B cell (primary cell): ENCODE measurements around the gene NPAS2. TPM values are rescaled to one million over a fixed set of nuclear protein-coding genes. Genes with fewer than 3 reads are reported as not detected.

Experiments used
- ATAC-seq: fragments of 200-7000 bp; cut with Tn5 transposase; one replicate; pipeline ENCODE4 v1.10.0; 2021; ENCODE audit warnings: low read depth, mild to moderate bottlenecking, moderate number of reproducible peaks, moderate library complexity
- CTCF ChIA-PET: fragments of 350-600 bp; sonication (Branson Sonifier 250); formaldehyde crosslinking; loops from one replicate; lab custom pipeline; 2021; ENCODE audit warnings: antibody characterized with exemption, inconsistent platforms; lab: Charles Lee
- POLR2A ChIA-PET: fragments of 350-600 bp; sonication (Branson Sonifier 250); formaldehyde crosslinking; loops from one replicate; lab custom pipeline; 2021; ENCODE audit warnings: antibody characterized with exemption; lab: Charles Lee
- DNase-seq: peaks from one replicate; pipeline ENCODE4 v3.0.0; 2013
- H2AFZ ChIP-seq: 2 replicates; pipeline ENCODE4 v1.6.1; 2012; ENCODE audit warnings: mild to moderate bottlenecking, low read depth, low read length; ENCODE audit not compliant: insufficient read depth, poor library complexity, severe bottlenecking
- H3K27ac ChIP-seq, 2 donors: 1 replicate in 1 of 2; 2 replicates in 1 of 2; pipeline ENCODE4 v1.5.1; 2012 to 2013; ENCODE audit warnings: low read length in 2 of 2, mild to moderate bottlenecking in 2 of 2, moderate library complexity in 1 of 2
- H3K27me3 ChIP-seq, 4 experiments: fragments of 200-600 bp in 1 of 4; sonication (generic) in 1 of 4; replicated peaks in 1 of 4; 1 replicate in 2 of 4; 2 replicates in 2 of 4; pipeline versions ENCODE4 v1.6.1 to v1.7.0; 2013 to 2016; ENCODE audit warnings: low read length in 3 of 4, mild to moderate bottlenecking in 2 of 4, mixed read lengths in 1 of 4, moderate library complexity in 1 of 4; ENCODE audit not compliant: insufficient read depth in 4 of 4, control insufficient read depth in 3 of 4; ENCODE audit errors: control extremely low read depth in 1 of 4
- H3K36me3 ChIP-seq, 2 experiments: replicated peaks in 1 of 2; 1 replicate in 1 of 2; 2 replicates in 1 of 2; pipeline versions ENCODE4 v1.6.1 to v1.7.1; 2013; ENCODE audit warnings: low read length in 1 of 2; ENCODE audit not compliant: insufficient read depth in 2 of 2, control insufficient read depth in 1 of 2; ENCODE audit errors: control extremely low read depth in 1 of 2, extremely low read depth in 1 of 2
- H3K4me1 ChIP-seq, 2 donors: fragments of 200-600 bp in 1 of 2; sonication (generic) in 1 of 2; 1 replicate in 1 of 2; 2 replicates in 1 of 2; pipeline versions ENCODE4 v1.5.1 to v1.6.1; 2013 to 2017; ENCODE audit warnings: low read length in 2 of 2; ENCODE audit not compliant: control insufficient read depth in 2 of 2, insufficient read depth in 2 of 2
- H3K4me2 ChIP-seq: replicated peaks from 2 replicates; pipeline ENCODE3; 2012; ENCODE audit warnings: mild to moderate bottlenecking, low read depth, low read length; ENCODE audit not compliant: poor library complexity, severe bottlenecking
- H3K4me3 ChIP-seq, 5 experiments: fragments of 200-600 bp in 1 of 5; sonication (generic) in 1 of 5; 1 replicate in 3 of 5; 2 replicates in 2 of 5; pipeline versions ENCODE4 v1.5.1 to v1.7.0; 2011 to 2016; ENCODE audit warnings: low read length in 4 of 5, mild to moderate bottlenecking in 4 of 5, low read depth in 2 of 5, control low read depth in 1 of 5, moderate library complexity in 1 of 5; ENCODE audit not compliant: insufficient read depth in 1 of 5; ENCODE audit errors: control extremely low read depth in 1 of 5, extremely low read depth in 1 of 5
- H3K79me2 ChIP-seq: fragments of 200-600 bp; sonication (generic); one replicate; pipeline ENCODE4 v1.6.0; 2016; ENCODE audit warnings: low read length; ENCODE audit not compliant: control insufficient read depth, insufficient read depth
- H3K9ac ChIP-seq: fragments of 200-600 bp; sonication (generic); 2 replicates; pipeline ENCODE4 v1.6.1; 2017; ENCODE audit warnings: mild to moderate bottlenecking, low read length, moderate library complexity
- H3K9me3 ChIP-seq, 3 donors: one replicate each; pipeline versions ENCODE4 v1.6.1 to v1.7.1; 2013; ENCODE audit warnings: low read length in 2 of 3; ENCODE audit not compliant: control insufficient read depth in 2 of 3, insufficient read depth in 1 of 3; ENCODE audit errors: control extremely low read depth in 1 of 3
- H4K20me1 ChIP-seq: 2 replicates; pipeline ENCODE4 v1.6.0; 2012; ENCODE audit warnings: mild to moderate bottlenecking, low read length; ENCODE audit not compliant: insufficient read depth, control insufficient read depth, poor library complexity, severe bottlenecking
- H3K27ac Mint-ChIP-seq: one replicate; pipeline ENCODE4 v1.8.0; 2021; ENCODE audit warnings: mixed read lengths
- H3K27me3 Mint-ChIP-seq: one replicate; pipeline ENCODE4 v1.8.0; 2021; ENCODE audit warnings: mixed read lengths
- H3K4me1 Mint-ChIP-seq: one replicate; pipeline ENCODE4 v1.8.0; 2021; ENCODE audit warnings: mixed read lengths
- H3K4me3 Mint-ChIP-seq: one replicate; pipeline ENCODE4 v1.8.0; 2021; ENCODE audit warnings: mixed read lengths
- H3K9me3 Mint-ChIP-seq: one replicate; pipeline ENCODE4 v1.8.0; 2022; ENCODE audit warnings: mixed read lengths; ENCODE audit not compliant: insufficient read depth
- EZH2 ChIP-seq: IDR thresholded peaks from 2 replicates; pipeline ENCODE4 v1.6.1; 2012; ENCODE audit warnings: borderline replicate concordance, low read depth, mild to moderate bottlenecking, moderate library complexity, low read length; ENCODE audit not compliant: insufficient read depth, poor library complexity, severe bottlenecking
- WGBS: methylation state at CpG from one replicate; pipeline ENCODE4 v1.1.5; 2013; ENCODE audit warnings: missing lambda C conversion rate; ENCODE audit not compliant: insufficient coverage; 5-methylcytosine and 5-hydroxymethylcytosine counted together
- intact Hi-C: fragments of 100-400 bp; cut with micrococcal nuclease; formaldehyde crosslinking; loops from one replicate; pipeline ENCODE4 v1.10.0; 2022
- polyA plus RNA-seq: library from polyadenylated mRNA; depleted of rRNA; stranded (reverse); fragments of >200 nt; gene quantifications from 2 replicates; pipeline ENCODE4 v1.2.3, GENCODE V29; 2012
- total RNA-seq, 2 donors: library from RNA; stranded (reverse); fragments of 120-200 nt in 1 of 2; gene quantifications; 1 replicate in 1 of 2; 2 replicates in 1 of 2; pipeline versions ENCODE4 v1.2.3 to v1.2.4, GENCODE V29; 2013 to 2022
- TF ChIP-seq, protein P1 (sequence below): fragments of 200-600 bp; IDR thresholded peaks from one replicate; pipeline ENCODE4 v1.8.0; 2022; ENCODE audit warnings: antibody characterized with exemption, mild to moderate bottlenecking

NPAS2 gene
- total and polyA plus RNA-seq, 2 donors (not counting 1 experiment from before 2014, with no cell fraction given), result not detected

DNA sequence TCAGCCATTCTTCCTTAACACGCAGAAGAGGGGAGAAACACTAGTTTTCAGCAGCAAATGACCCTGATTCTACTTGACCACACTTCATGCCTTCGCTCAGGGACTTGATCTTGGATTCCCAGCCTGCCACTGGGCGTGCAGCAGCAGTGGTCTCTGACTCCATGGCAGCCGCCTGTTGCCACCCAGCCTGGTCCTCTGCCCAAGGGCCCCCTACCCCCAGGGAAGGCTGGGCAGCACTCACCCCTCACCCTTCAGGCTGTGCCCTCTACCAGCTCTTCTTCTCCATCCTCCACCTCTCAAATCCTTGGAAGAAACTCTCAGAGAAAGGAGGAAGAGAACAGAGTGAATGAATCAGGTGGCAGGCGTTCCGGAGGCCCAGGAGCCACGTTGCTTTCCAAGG is 150.1 kb downstream of the NPAS2 start:
- H3K27me3 Mint-ChIP-seq, result peaks cover 33% of the 10 kb centered on the region
- Histone ChIP-seq H3K27ac (no peak overlapping the region), H3K4me1 (no peaks in the 10 kb centered on the region), H3K36me3 (no peaks in the 10 kb centered on the region), H3K4me2 (no peak overlapping the region), H3K9me3 (peaks cover 0 to 2% (median 0%) of the 10 kb centered on the region in 3 donors), H3K9ac (no peak overlapping the region), H3K4me3 (no peak overlapping the region), H2AFZ (no peak overlapping the region), H4K20me1 (no peaks in the 10 kb centered on the region), H3K27me3 (peaks cover 0 to 7% (median 0%) of the 10 kb centered on the region in 4 experiments), H3K79me2 (no peaks in the 10 kb centered on the region)
- 93% methylated on average over 7 of the region's 7 CpGs for WGBS
- CTCF ChIA-PET, result no interaction called here
- ATAC-seq (no peak), DNase-seq (no peak)
- TF ChIP-seq, protein P1, sequence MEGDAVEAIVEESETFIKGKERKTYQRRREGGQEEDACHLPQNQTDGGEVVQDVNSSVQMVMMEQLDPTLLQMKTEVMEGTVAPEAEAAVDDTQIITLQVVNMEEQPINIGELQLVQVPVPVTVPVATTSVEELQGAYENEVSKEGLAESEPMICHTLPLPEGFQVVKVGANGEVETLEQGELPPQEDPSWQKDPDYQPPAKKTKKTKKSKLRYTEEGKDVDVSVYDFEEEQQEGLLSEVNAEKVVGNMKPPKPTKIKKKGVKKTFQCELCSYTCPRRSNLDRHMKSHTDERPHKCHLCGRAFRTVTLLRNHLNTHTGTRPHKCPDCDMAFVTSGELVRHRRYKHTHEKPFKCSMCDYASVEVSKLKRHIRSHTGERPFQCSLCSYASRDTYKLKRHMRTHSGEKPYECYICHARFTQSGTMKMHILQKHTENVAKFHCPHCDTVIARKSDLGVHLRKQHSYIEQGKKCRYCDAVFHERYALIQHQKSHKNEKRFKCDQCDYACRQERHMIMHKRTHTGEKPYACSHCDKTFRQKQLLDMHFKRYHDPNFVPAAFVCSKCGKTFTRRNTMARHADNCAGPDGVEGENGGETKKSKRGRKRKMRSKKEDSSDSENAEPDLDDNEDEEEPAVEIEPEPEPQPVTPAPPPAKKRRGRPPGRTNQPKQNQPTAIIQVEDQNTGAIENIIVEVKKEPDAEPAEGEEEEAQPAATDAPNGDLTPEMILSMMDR, result no peak
- no peak for TF ChIP-seq EZH2
- POLR2A ChIA-PET, result no interaction called here
- H3K4me1 Mint-ChIP-seq, result no peaks in the 10 kb centered on the region
- no peaks in the 10 kb centered on the region for H3K9me3 Mint-ChIP-seq
- no peak overlapping the region for H3K4me3 Mint-ChIP-seq
- H3K27ac Mint-ChIP-seq, result no peak overlapping the region
- intact Hi-C loops, result no loop called here

DNA sequence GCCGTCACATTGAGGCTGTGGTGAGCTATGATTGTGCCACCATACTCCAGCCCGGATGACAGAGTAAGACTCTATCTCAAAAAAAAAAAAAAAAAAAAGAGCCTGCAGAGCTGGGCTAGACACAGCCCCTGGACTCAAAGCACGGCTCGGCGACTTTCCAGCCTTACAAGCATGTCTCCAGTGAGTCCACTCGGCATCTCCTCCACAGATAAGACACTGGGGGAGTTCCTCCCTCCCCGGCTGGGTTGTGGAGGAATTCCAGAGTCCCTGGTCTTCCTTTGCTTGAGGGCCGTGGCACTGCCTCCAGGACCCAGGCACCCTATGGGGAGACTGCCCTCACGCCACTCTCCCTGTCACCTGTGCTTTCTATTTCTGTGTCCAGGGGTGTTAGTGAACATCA is 151.3 kb downstream of the NPAS2 start:
- H3K4me3 Mint-ChIP-seq, result no peak overlapping the region
- peaks cover 0 to 7% (median 0%) of the 10 kb centered on the region in 4 experiments for H3K27me3 ChIP-seq
- H3K4me1 ChIP-seq, result peaks cover 0 to 1% of the 10 kb centered on the region in 2 donors
- H3K36me3 ChIP-seq, result no peaks in the 10 kb centered on the region
- no peak for DNase-seq
- H3K4me1 Mint-ChIP-seq, result peaks cover under 1% of the 10 kb centered on the region
- 100% methylated on average over 2 of the region's 9 CpGs for WGBS
- H3K27me3 Mint-ChIP-seq, result peaks cover 35% of the 10 kb centered on the region
- H3K9me3 ChIP-seq, result peaks cover 0 to 5% (median 0%) of the 10 kb centered on the region in 3 donors
- no peak for ATAC-seq
- no peak overlapping the region for H2AFZ ChIP-seq
- no peak overlapping the region for H3K9ac ChIP-seq
- CTCF ChIA-PET, result no interaction called here
- no peak overlapping the region for H3K4me2 ChIP-seq
- H3K79me2 ChIP-seq, result no peaks in the 10 kb centered on the region
- TF ChIP-seq, protein P1, result no peak
- no peak for TF ChIP-seq EZH2
- intact Hi-C loops, result no loop called here
- H3K4me3 ChIP-seq, result no peak overlapping the region
- H3K9me3 Mint-ChIP-seq, result no peaks in the 10 kb centered on the region
- no peak overlapping the region for H3K27ac ChIP-seq
- no peaks in the 10 kb centered on the region for H4K20me1 ChIP-seq
- H3K27ac Mint-ChIP-seq, result no peak overlapping the region
- POLR2A ChIA-PET, result interaction anchor here (0.7 kb wide), 1 partner anchor 595 kb away, joined by 6 read pairs; no protein-coding TSS in a partner anchor
